Liver (tissue), 9 donors: ENCODE results near the gene PAX4. TPM values are rescaled to one million over a fixed set of nuclear protein-coding genes. Genes with fewer than 3 reads are reported as not detected.

Source experiments
- DNase-seq: peaks from one replicate; pipeline ENCODE4 v3.0.0-alpha.2; 2017; ENCODE audit warnings: low spot score
- H3K27ac ChIP-seq, 2 donors: one replicate each; pipeline ENCODE4 v1.7.0; 2013; ENCODE audit warnings: inconsistent platforms in 2 of 2, low read length in 2 of 2, control low read depth in 1 of 2, low read depth in 1 of 2, mild to moderate bottlenecking in 1 of 2
- H3K27me3 ChIP-seq, 4 donors: one replicate each; pipeline versions ENCODE4 v1.6.1 to v1.7.0; 2013; ENCODE audit warnings: low read length in 3 of 4, inconsistent platforms in 1 of 4, mild to moderate bottlenecking in 1 of 4, moderate library complexity in 1 of 4; ENCODE audit not compliant: control insufficient read depth in 4 of 4, insufficient read depth in 4 of 4
- H3K36me3 ChIP-seq, 4 donors: one replicate each; pipeline versions ENCODE4 v1.6.1 to v1.7.0; 2013; ENCODE audit warnings: low read length in 3 of 4, mild to moderate bottlenecking in 3 of 4, low read depth in 1 of 4, moderate library complexity in 1 of 4; ENCODE audit not compliant: control insufficient read depth in 4 of 4, insufficient read depth in 3 of 4
- H3K4me1 ChIP-seq, 4 donors: one replicate each; pipeline versions ENCODE4 v1.6.1 to v1.7.0; 2013; ENCODE audit warnings: low read length in 3 of 4, mild to moderate bottlenecking in 3 of 4, moderate library complexity in 1 of 4; ENCODE audit not compliant: control insufficient read depth in 4 of 4, insufficient read depth in 4 of 4
- H3K4me3 ChIP-seq, 3 donors: one replicate each; pipeline versions ENCODE4 v1.6.1 to v1.7.0; 2013; ENCODE audit warnings: low read length in 3 of 3, control low read depth in 1 of 3, low read depth in 1 of 3, mild to moderate bottlenecking in 1 of 3
- H3K9ac ChIP-seq, 2 donors: one replicate each; pipeline ENCODE4 v1.7.0; 2013; ENCODE audit warnings: low read length in 2 of 2, mild to moderate bottlenecking in 2 of 2, moderate library complexity in 2 of 2, control low read depth in 1 of 2, low read depth in 1 of 2
- H3K9me3 ChIP-seq, 4 donors: one replicate each; pipeline versions ENCODE4 v1.6.1 to v1.7.0; 2013; ENCODE audit warnings: low read length in 3 of 4; ENCODE audit not compliant: control insufficient read depth in 4 of 4
- CTCF ChIP-seq: fragments of 150-350 bp; IDR thresholded peaks from 2 replicates; pipeline ENCODE4 v1.5.1; 2017; ENCODE audit warnings: improper control_type of control experiment, low read depth, low read length; ENCODE audit not compliant: missing input control
- EGR1 ChIP-seq, 2 donors: IDR thresholded peaks; 2 replicates each; pipeline ENCODE4 v1.6.1; 2016 to 2018; ENCODE audit warnings: antibody characterized with exemption in 2 of 2, low read depth in 2 of 2
- FOXA1 ChIP-seq: IDR thresholded peaks from 2 replicates; pipeline ENCODE4 v1.6.1; 2016; ENCODE audit warnings: antibody characterized with exemption
- FOXA2 ChIP-seq: IDR thresholded peaks from 2 replicates; pipeline ENCODE4 v1.6.1; 2016; ENCODE audit warnings: antibody characterized with exemption
- GABPA ChIP-seq, 2 donors: IDR thresholded peaks in 1 of 2; conservative IDR thresholded peaks in 1 of 2; 2 replicates each; pipeline ENCODE4 v1.6.1; 2016; ENCODE audit warnings: antibody characterized with exemption in 2 of 2, mild to moderate bottlenecking in 1 of 2, moderate library complexity in 1 of 2
- HNF4A ChIP-seq, 2 donors: conservative IDR thresholded peaks; 2 replicates each; pipeline ENCODE4 v1.6.1; 2016; ENCODE audit warnings: antibody characterized with exemption in 2 of 2, mild to moderate bottlenecking in 2 of 2
- HNF4G ChIP-seq: IDR thresholded peaks from 2 replicates; pipeline ENCODE4 v1.6.1; 2016; ENCODE audit warnings: antibody characterized with exemption
- JUND ChIP-seq, 2 donors: IDR thresholded peaks; 2 replicates each; pipeline ENCODE4 v1.6.1; 2016; ENCODE audit warnings: antibody characterized with exemption in 2 of 2
- NR2F2 ChIP-seq: IDR thresholded peaks from 2 replicates; pipeline ENCODE4 v1.6.1; 2016; ENCODE audit warnings: antibody characterized with exemption
- RAD21 ChIP-seq, 2 donors: IDR thresholded peaks; 2 replicates each; pipeline ENCODE4 v1.6.1; 2016; ENCODE audit warnings: antibody characterized with exemption in 2 of 2, mild to moderate bottlenecking in 2 of 2
- REST ChIP-seq: IDR thresholded peaks from 2 replicates; pipeline ENCODE4 v1.6.1; 2016; ENCODE audit warnings: antibody characterized with exemption, mild to moderate bottlenecking
- RXRA ChIP-seq, 2 donors: IDR thresholded peaks; 2 replicates each; pipeline ENCODE4 v1.6.1; 2017 to 2018; ENCODE audit warnings: antibody characterized with exemption in 2 of 2, mild to moderate bottlenecking in 1 of 2
- SP1 ChIP-seq: IDR thresholded peaks from 2 replicates; pipeline ENCODE4 v1.6.1; 2018; ENCODE audit warnings: antibody characterized with exemption, mild to moderate bottlenecking
- TAF1 ChIP-seq: conservative IDR thresholded peaks from 2 replicates; pipeline ENCODE4 v1.6.1; 2016; ENCODE audit warnings: antibody characterized with exemption, mild to moderate bottlenecking
- YY1 ChIP-seq: IDR thresholded peaks from 2 replicates; pipeline ENCODE4 v1.6.1; 2016; ENCODE audit warnings: antibody characterized with exemption, mild to moderate bottlenecking
- ZBTB33 ChIP-seq: IDR thresholded peaks from 2 replicates; pipeline ENCODE4 v1.6.1; 2016; ENCODE audit warnings: antibody characterized with exemption
- WGBS: extraction: QIAGEN DNeasy Blood & Tissue Kit; methylation state at CpG from one replicate; pipeline ENCODE4 v1.1.7; 2013; 5-methylcytosine and 5-hydroxymethylcytosine counted together
- polyA plus RNA-seq, 2 donors: library from polyadenylated mRNA; stranded (reverse) in 1 of 2; unstranded in 1 of 2; fragments of 200-250 nt in 1 of 2; fragments of >200 nt in 1 of 2; fragmentation: Nextera tagmentation in 1 of 2; extraction: Ambion mirVana in 1 of 2; gene quantifications; one replicate each; pipeline versions ENCODE4 v1.2.1 to v1.2.3, GENCODE V29; 2013 to 2015
- total RNA-seq, 2 donors: library from RNA; depleted of rRNA; stranded (reverse); fragments of >200 nt; gene quantifications; one replicate each; pipeline ENCODE4 v1.2.3, GENCODE V29; 2014
- TF ChIP-seq, protein P1 (sequence below): IDR thresholded peaks from 2 replicates; pipeline ENCODE4 v1.6.1; 2016; ENCODE audit warnings: antibody characterized with exemption
- TF ChIP-seq, protein P2 (sequence below): IDR thresholded peaks from 2 replicates; pipeline ENCODE4 v1.6.1; 2016; ENCODE audit warnings: antibody characterized with exemption
- donor health status: healthy.
- donor health status: healthy.
- donor health status: healthy.
- donor health status: healthy.
- donor health status: healthy.

PAX4 gene
- total RNA-seq (not detected), polyA plus RNA-seq (not detected)

DNA sequence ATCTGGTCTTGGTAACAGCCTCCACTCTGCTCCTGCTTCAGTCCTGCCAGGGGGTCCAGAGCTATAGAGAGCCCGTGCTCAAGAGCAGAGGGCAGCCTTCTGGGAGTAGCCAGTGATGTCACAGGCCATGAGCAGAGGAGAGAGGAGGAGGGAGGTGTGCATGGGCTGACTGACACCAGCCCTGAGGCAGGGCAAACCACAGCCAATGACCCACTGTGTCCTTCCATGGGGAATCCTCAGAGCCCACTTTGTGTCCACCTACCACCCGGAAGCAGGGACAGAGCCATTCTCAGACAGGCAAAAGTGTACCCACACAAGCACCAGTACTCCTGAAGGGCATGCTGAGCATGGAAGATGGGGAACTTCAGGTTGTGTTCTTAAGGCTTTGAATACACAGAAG, at the start of gene PAX4:
PAX4 (minus strand) TSS at position 101 of the 400 bp plus-strand sequence. CDS start 2,214 bp downstream, outside the sequence.
- Histone ChIP-seq H3K36me3 (no peaks in the 10 kb centered on the region), H3K27me3 (peaks cover 0 to 14% (median 3%) of the 10 kb centered on the region in 4 donors), H3K4me1 (peaks cover 0 to 5% (median 0%) of the 10 kb centered on the region in 4 donors), H3K27ac (no peak within 1 kb of the TSS), H3K4me3 (no peak within 1 kb of the TSS), H3K9me3 (no peaks in the 10 kb centered on the region), H3K9ac (no peak within 1 kb of the TSS)
- no peak for DNase-seq
- WGBS, result 46% methylated on average over 2 of the region's 2 CpGs
- TF ChIP-seq ZBTB33 (no peak), RXRA (IDR thresholded peaks at IDR 0.05) (no peak), RAD21 (IDR thresholded peaks at IDR 0.05) (no peak), TAF1 (no peak), CTCF (no peak), HNF4G (no peak), REST (no peak), FOXA1 (no peak), NR2F2 (no peak), FOXA2 (no peak), EGR1 (IDR thresholded peaks at IDR 0.05; ENCODE audit: low read depth in 2 of 2) (no peak), YY1 (no peak), JUND (IDR thresholded peaks at IDR 0.05) (no peak), SP1 (no peak), HNF4A (conservative IDR thresholded peaks at IDR 0.05) (no peak), GABPA (IDR thresholded peaks at IDR 0.05 in 1 of 2, conservative IDR thresholded peaks at IDR 0.05 in 1 of 2) (no peak)
- TF ChIP-seq, protein P1, sequence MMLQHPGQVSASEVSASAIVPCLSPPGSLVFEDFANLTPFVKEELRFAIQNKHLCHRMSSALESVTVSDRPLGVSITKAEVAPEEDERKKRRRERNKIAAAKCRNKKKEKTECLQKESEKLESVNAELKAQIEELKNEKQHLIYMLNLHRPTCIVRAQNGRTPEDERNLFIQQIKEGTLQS, result no peak
- TF ChIP-seq, protein P2, sequence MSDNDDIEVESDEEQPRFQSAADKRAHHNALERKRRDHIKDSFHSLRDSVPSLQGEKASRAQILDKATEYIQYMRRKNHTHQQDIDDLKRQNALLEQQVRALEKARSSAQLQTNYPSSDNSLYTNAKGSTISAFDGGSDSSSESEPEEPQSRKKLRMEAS, result no peak
